Stomach (tissue), 9 donors: ENCODE data around the gene FFAR3. TPM values are rescaled to one million over a fixed set of nuclear protein-coding genes. Genes with fewer than 3 reads are reported as not detected.

ENCODE experiments used
- DNase-seq, 2 donors: peaks; one replicate each; pipeline versions ENCODE4 v3.0.0 to v3.0.0-alpha.2; 2013 to 2019
- H3K27ac ChIP-seq, 5 donors: fragments of 200-600 bp in 4 of 5; sonication (generic) in 4 of 5; one replicate each; pipeline ENCODE4 v1.5.1; 2013 to 2019; ENCODE audit warnings: mild to moderate bottlenecking in 1 of 5, moderate library complexity in 1 of 5
- H3K27me3 ChIP-seq, 3 donors: fragments of 200-600 bp; sonication (generic); one replicate each; pipeline ENCODE4 v1.5.1; 2017 to 2019; ENCODE audit warnings: mixed run types in 1 of 3
- H3K36me3 ChIP-seq, 4 donors: fragments of 200-600 bp; sonication (generic); 1 replicate in 3 of 4; 2 replicates in 1 of 4; pipeline ENCODE4 v1.5.1; 2016 to 2019
- H3K4me1 ChIP-seq, 4 donors: fragments of 200-600 bp; sonication (generic); one replicate each; pipeline ENCODE4 v1.5.1; 2016 to 2019
- H3K4me3 ChIP-seq, 4 donors: fragments of 200-600 bp; sonication (generic) in 3 of 4; one replicate each; pipeline ENCODE4 v1.5.1; 2016 to 2019; ENCODE audit warnings: mild to moderate bottlenecking in 1 of 4
- H3K9me3 ChIP-seq, 4 donors: fragments of 200-600 bp; sonication (generic); one replicate each; pipeline ENCODE4 v1.5.1; 2016 to 2019
- CTCF ChIP-seq, 7 experiments: fragments of 450-650 bp in 4 of 7; fragments of 200-600 bp in 3 of 7; sonication (generic) in 3 of 7; IDR thresholded peaks; one replicate each; pipeline ENCODE4 v1.5.1; 2016 to 2019; ENCODE audit warnings: antibody characterized with exemption in 7 of 7, control low read depth in 2 of 7, mild to moderate bottlenecking in 1 of 7
- EP300 ChIP-seq: sonication (generic); formaldehyde crosslinking; IDR thresholded peaks from one replicate; pipeline ENCODE4 v1.6.1; 2017; ENCODE audit warnings: antibody characterized with exemption
- POLR2A ChIP-seq, 4 donors: fragments of 450-650 bp; IDR thresholded peaks; one replicate each; pipeline ENCODE4 v1.6.1; 2016; ENCODE audit warnings: antibody characterized with exemption in 4 of 4, control low read depth in 2 of 4, mild to moderate bottlenecking in 1 of 4, moderate library complexity in 1 of 4
- POLR2AphosphoS5 ChIP-seq, 3 donors: sonication (generic); formaldehyde crosslinking; IDR thresholded peaks; one replicate each; pipeline ENCODE4 v1.6.1; 2016; ENCODE audit warnings: antibody characterized with exemption in 3 of 3
- WGBS, 5 donors: extraction: QIAGEN DNeasy Blood & Tissue Kit in 3 of 5; methylation state at CpG; one replicate each; pipeline versions ENCODE4 v1.1.5 to v1.1.7; 2013 to 2018; 5-methylcytosine and 5-hydroxymethylcytosine counted together
- intact Hi-C: fragments of 100-400 bp; cut with DNase I; formaldehyde crosslinking; loops from one replicate; pipeline ENCODE4 v1.15.1; 2023; ENCODE audit warnings: low total_unique reads
- polyA plus RNA-seq, 3 donors: library from polyadenylated mRNA; stranded (reverse); fragments of 200-250 nt; gene quantifications; one replicate each; pipeline ENCODE4 v1.2.3, GENCODE V29; 2013
- total RNA-seq, 5 donors: library from RNA; depleted of rRNA; stranded (reverse); fragments of >200 nt; gene quantifications; one replicate each; pipeline versions ENCODE4 v1.1.0 to v1.2.3, GENCODE V29; 2014 to 2016
- donor health status: healthy with polysubstance abuse.
- donor health status: Bipolar disorder and iron deficiency.
- donor health status: healthy.

Gene FFAR3
- total and polyA plus RNA-seq, 8 donors = 0.30 to 0.56 TPM; not detected in 6

- Histone ChIP-seq H3K9me3 (no peaks in the 10 kb centered on the region), H3K4me3 (no peak overlapping the region), H3K4me1 (peaks cover 0 to 10% (median 4%) of the 10 kb centered on the region in 4 donors), H3K36me3 (no peaks in the 10 kb centered on the region), H3K27ac (no peak overlapping the region), H3K27me3 (no peaks in the 10 kb centered on the region)
- DNase-seq = no peak
- WGBS, 5 donors = 85 to 90% (median 89%) methylated on average over 14 of the region's 14 CpGs
- TF ChIP-seq EP300 = no peak
- TF ChIP-seq CTCF (IDR thresholded peaks at IDR 0.05) = no peak
- no peak for TF ChIP-seq POLR2AphosphoS5 (IDR thresholded peaks at IDR 0.05)
- TF ChIP-seq POLR2A (IDR thresholded peaks at IDR 0.05) = no peak
- intact Hi-C loops = no loop called here
These were observed 38.1 kb downstream of the FFAR3 start for GRCh38 chr19:35396240-35396885.

GRCh38 chr19:35397064-35397463 lies 38.8 kb downstream of the FFAR3 start:
- WGBS, 5 donors = 65 to 81% (median 73%) methylated on average over 6 of the region's 6 CpGs

GRCh38 chr19:35398570-35398969 lies 40.3 kb downstream of the FFAR3 start:
- WGBS, 5 donors = 90 to 93% (median 91%) methylated on average over 12 of the region's 12 CpGs
- Histone ChIP-seq H3K4me3 (no peak overlapping the region), H3K36me3 (no peaks in the 10 kb centered on the region), H3K27ac (no peak overlapping the region), H3K9me3 (no peaks in the 10 kb centered on the region), H3K4me1 (peaks cover 0 to 10% (median 4%) of the 10 kb centered on the region in 4 donors), H3K27me3 (no peaks in the 10 kb centered on the region)
- TF ChIP-seq POLR2AphosphoS5 (IDR thresholded peaks at IDR 0.05) (no peak), EP300 (no peak), POLR2A (IDR thresholded peaks at IDR 0.05) (no peak), CTCF (IDR thresholded peaks at IDR 0.05) (no peak)
- intact Hi-C loops = no loop called here
- DNase-seq = no peak

More at GRCh38 chr19:35397064-35397463, 38.8 kb downstream of the FFAR3 start:
- H3K4me3 ChIP-seq = no peak overlapping the region
- no peaks in the 10 kb centered on the region for H3K27me3 ChIP-seq
- TF ChIP-seq CTCF (IDR thresholded peaks at IDR 0.05) (no peak), EP300 (no peak), POLR2A (IDR thresholded peaks at IDR 0.05) (no peak), POLR2AphosphoS5 (IDR thresholded peaks at IDR 0.05) (no peak)
- DNase-seq = no peak
- intact Hi-C loops = no loop called here
- H3K4me1 ChIP-seq = peaks cover 0 to 10% (median 4%) of the 10 kb centered on the region in 4 donors
- no peaks in the 10 kb centered on the region for H3K36me3 ChIP-seq
- H3K27ac ChIP-seq = no peak overlapping the region
- H3K9me3 ChIP-seq = no peaks in the 10 kb centered on the region

- Histone ChIP-seq H3K9me3 (no peaks in the 10 kb centered on the region), H3K27me3 (no peaks in the 10 kb centered on the region), H3K4me3 (no peak overlapping the region), H3K27ac (no peak overlapping the region), H3K4me1 (peaks cover 0 to 10% (median 4%) of the 10 kb centered on the region in 4 donors), H3K36me3 (no peaks in the 10 kb centered on the region)
- 61 to 76% (median 72%) methylated on average over 4 of the region's 4 CpGs for WGBS, 5 donors
- no peak for DNase-seq
- intact Hi-C loops = no loop called here
- TF ChIP-seq CTCF (IDR thresholded peaks at IDR 0.05) = no peak
These were observed 41.0 kb downstream of the FFAR3 start for GRCh38 chr19:35399231-35399630.
